AG08395 (cell line): ENCODE data around the gene C2CD4C.
"Not testable (repeated sequence)": the region's sequence is repeated elsewhere in the genome, so short reads cannot be mapped to it uniquely, and the experiment has no call there.

ENCODE experiments used
- DNase-seq: peaks from one replicate; pipeline ENCODE4 v3.0.0; 2012; ENCODE audit warnings: mixed read lengths, low spot score

C2CD4C gene, protein sequence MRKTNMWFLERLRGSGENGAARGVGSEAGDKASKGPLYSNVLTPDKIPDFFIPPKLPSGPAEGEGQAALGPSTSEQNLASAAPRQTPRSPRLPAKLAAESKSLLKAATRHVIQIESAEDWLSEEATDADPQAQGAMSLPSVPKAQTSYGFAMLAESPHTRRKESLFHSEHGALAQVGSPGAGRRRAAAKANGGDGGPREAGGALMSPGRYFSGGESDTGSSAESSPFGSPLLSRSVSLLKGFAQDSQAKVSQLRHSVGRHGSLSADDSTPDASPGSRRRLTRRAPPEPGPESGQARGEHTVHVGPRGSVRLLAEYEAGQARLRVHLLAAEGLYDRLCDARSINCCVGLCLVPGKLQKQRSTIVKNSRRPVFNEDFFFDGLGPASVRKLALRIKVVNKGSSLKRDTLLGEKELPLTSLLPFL

GRCh38 chr19:408902-409515 lies at the start of gene C2CD4C:
Gene C2CD4C (minus strand): TSS chr19:409147. CDS start chr19:408361, 786 bp downstream.
- peak; percentile 31 for DNase-seq

DNA sequence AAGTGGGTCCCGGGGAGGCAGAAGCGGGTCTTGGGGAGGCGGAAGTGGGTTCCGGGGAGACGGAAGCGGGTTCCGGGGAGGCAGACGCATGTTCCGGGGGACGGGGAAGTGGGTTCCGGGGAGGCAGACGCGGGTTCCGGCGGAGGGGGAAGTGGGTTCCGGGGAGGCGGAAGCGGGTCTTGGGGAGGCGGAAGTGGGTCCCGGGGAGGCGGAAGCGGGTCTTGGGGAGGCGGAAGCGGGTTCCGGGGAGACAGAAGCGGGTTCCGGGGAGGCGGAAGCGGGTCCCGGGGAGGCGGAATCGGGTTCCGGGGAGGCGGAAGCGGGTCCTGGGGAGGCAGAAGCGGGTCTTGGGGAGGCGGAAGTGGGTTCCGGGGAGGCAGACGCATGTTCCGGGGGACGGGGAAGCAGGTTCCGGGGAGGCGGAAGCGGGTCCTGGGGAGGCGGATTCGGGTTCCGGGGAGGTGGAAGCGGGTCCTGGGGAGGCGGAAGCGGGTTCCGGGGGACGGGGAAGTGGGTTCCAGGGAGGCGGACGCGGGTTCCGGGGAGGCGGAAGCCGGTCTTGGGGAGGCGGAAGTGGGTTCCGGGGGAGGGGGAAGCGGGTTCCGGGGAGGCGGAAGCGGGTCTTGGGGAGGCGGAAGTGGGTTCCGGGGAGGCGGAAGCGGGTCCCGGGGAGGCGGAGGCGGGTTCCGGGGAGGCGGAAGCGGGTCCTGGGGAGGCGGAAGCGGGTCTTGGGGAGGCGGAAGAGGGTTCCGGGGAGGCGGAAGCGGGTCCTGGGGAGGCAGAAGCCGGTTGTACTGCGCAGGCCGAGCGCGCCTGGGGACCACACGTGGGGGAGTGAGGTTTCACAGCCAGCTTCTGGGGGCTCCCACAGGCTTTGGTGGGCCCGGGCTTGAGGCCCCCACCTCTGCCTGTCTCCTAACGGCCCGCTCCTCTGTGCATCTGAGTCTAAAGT lies 49.4 kb upstream of the C2CD4C start:
- no peak for DNase-seq

GRCh38 chr19:457636-458035 lies 48.7 kb upstream of the C2CD4C start:
- no peak for DNase-seq

DNA sequence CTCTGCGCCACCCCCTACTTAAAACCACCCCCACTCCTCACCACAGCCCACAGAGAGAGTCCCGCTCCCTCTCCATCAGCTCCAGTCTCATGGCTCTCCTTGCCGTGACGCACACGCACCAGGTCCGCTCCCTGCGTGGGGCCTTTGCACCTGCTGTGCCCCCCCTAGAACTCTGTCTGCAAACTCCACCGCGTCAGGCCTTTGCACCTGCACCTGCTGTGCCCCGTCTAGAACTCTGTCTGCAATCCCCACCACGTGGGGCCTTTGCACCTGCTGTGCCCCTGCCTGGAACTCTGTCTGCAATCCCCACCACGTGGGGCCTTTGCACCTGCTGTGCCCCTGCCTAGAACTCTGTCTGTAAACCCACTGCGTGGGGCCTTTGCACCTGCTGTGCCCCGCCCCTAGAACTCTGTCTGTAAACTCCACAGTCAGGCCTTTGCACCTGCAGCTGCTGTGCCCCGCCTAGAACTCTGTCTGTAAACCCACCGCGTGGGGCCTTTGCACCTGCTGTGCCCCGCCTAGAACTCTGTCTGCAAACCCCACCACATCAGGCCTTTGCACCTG lies 47.7 kb upstream of the C2CD4C start:
- DNase-seq = no peak

GRCh38 chr19:455851-456546 lies 47.1 kb upstream of the C2CD4C start:
- no peak for DNase-seq

DNA sequence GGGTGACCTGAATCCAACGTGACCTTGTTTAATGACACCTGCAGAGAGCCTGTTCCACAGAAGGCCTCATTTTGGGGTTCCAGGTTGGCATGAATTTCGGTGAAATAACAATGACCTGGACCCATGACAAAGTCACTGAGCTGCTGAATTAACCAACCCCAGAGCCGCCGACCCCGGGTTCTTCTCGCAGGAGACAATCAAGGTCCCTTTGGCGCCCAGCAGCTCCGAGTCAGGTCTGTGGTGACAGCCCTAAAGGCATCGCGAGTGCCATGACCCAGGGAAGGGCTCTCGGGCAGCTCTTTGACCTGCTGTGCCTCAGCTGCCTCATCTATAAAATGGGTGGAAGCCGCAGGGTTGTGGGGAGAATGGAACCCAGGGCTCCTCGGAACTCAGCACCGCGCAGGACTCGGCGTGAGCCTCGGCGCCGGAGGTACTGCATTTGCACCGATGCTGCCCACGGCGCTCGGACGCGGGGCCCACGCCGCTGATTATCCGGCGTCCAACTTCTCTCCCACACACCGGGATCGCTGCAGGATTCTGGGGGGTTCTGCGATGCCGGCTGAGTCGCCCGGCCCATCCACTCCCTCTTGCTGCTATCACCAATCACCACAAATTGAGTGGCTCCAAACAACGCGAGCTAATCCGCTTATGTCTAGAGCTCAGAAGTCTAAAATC lies 46.2 kb upstream of the C2CD4C start:
- DNase-seq = no peak

- DNase-seq = no peak
These were observed 44.7 kb upstream of the C2CD4C start for GRCh38 chr19:453606-454005.

DNA sequence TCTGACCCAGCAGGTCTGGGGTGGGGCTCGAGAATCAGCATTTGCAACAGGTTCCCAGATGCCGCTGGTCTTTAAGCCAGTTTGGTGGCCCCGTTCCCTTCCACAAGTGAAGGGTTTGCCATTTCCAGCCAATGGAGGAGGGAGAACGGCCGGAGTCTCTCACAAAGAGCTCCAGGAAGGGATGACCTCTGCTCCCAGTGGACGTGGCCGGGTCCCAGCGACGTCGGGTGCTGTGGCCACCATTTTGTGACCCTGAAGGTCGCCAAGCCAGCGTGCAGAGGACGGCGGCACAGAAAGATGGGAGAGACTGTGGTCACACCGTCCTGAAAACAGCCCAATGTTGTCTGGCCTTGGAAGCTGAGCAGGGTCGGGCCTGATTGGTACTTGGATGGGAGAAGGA lies 43.9 kb upstream of the C2CD4C start:
- no peak for DNase-seq

DNA sequence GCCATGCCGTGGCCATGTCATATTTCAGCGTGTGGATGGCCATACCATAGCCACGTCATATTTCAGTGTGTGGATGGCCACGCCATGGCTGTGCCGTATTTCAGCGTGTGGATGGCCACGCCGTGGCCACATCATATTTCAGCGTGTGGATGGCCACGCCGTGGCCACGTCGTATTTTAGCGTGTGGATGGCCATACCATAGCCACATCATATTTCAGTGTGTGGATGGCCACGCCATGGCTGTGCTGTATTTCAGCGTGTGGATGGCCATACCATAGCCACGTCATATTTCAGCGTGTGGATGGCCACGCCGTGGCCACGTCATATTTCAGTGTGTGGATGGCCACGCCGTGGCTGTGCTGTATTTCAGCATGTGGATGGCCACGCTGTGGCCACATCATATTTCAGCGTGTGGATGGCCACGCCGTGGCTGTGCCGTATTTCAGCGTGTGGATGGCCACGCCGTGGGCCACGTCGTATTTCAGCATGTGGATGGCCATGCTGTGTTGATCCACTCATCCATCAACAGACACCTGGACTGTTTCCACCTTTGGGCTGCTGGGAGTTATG lies 42.0 kb upstream of the C2CD4C start:
- DNase-seq = not testable (repeated sequence)

GRCh38 chr19:449916-450315 lies 41.0 kb upstream of the C2CD4C start:
- DNase-seq = no peak

DNA sequence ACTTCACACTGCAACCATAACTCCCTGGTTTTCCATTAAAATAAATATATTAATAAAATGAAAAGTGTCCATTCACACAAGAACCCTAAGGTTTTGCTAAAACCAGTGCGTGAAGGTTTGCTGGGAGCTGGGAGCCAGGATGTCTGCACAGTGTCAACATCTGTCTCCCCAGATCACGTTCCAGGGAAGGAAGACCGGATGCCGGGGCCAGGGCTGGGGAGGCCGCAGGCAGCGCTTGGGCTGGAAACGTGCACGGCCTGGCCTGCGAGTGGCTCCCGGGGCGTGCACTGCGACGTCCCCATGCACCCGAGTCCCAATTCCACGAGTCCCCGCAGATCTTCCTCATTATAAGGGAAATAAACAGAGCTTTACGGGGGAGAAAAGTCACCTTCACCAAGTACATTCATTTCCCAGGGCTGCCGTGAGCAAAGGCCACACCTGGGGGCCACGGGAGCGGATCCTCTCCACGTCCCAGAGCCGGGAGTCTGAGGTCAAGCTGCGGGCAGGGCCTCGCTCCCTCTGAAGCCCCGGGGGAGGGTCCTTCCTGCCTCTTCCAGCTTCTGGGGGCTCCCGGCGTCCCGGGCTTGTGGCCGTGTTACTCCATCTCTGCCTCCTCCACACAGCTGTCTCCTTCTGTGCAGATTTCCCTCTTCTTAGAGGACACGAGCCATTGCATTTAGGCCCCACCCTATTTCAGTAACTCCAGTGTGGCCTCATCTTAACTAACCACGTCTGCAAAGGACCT lies 39.0 kb upstream of the C2CD4C start:
- no peak for DNase-seq

GRCh38 chr19:447064-447426 lies 38.1 kb upstream of the C2CD4C start:
- DNase-seq = no peak

- DNase-seq = no peak
These were observed 35.8 kb upstream of the C2CD4C start for GRCh38 chr19:444677-445210.

DNA sequence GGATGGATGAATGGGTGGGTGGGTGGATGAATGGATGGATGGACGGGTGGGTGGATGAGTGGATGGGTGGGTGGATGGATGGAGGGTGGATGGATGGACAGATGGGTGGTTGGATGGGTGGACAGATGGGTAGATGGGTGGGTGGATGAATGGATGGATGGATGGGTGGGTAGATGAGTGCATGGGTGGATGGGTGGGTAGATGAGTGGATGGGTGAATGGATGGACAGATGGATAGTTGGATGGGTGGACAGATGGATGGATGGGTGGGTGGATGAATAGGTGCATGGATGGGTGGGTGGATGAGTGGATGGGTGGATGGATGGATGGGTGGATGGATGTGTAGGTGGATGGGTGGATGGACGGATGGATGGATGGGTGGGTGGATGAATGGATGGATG lies 34.1 kb upstream of the C2CD4C start:
- DNase-seq = no peak

DNA sequence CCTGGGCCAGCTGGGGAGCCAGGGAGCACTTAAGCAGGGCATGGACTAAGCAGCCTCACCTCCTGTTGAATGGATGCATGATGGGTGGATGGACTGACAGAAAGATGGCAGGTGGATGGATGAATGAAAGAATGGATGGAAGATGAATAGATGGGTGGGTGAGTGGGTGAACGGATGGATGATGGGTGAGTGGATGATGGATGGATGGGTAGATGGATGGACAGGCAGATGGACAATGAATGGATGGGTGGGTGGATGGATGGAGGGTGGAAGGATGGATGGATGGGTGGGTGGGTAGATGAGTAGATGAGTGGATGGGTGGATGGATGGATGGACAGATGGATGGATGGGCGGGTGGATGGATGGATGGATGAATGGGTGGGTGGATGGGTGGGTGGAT lies 33.1 kb upstream of the C2CD4C start:
- no peak for DNase-seq

DNA sequence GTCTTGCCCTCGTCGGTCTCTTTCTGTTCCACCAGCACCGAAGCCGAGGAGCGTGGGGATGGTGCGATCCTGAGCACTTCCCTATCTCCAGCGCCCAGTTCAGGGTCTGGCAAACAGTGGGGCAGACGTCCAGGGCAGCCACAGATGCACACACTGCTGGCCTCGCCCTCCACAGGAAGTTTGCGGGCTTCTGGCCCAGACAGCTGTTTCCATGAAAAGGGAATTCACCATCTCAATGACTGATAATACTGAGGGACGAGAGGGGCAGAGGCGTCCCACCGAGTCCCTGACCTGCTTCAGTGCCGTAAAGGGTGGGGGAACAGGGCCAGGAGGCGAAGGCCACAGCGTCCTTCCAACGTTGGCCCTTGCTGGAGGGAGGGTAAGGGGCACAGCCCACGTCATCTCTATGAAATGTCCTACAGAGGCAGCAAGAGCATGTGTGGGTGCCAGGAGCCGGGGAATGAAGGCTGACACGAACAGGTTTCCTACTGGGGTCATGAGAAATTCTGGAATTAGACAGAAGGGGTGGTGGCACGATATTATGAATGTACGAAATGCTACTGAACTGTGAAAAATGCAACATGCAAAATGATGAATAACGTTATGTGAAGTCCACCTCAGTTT lies 32.4 kb upstream of the C2CD4C start:
- no peak for DNase-seq

GRCh38 chr19:440391-441212 lies 31.7 kb upstream of the C2CD4C start:
- DNase-seq = no peak

GRCh38 chr19:439167-439900 lies 30.4 kb upstream of the C2CD4C start:
- no peak for DNase-seq
